ENCODE measurements around the gene CC2D1B. TPM values are rescaled to one million over a fixed set of nuclear protein-coding genes. Genes with fewer than 3 reads are reported as not detected.

CC2D1B gene
- 51.3 and 66.4 TPM in 2 replicates for total RNA-seq

- Mint-ChIP-seq H3K9me3 (no peaks in the 10 kb centered on the region), H3K4me1 (peaks cover 30% of the 10 kb centered on the region), H3K4me3 (peak within 1 kb of the TSS; percentile 94), H3K27me3 (peaks cover 2% of the 10 kb centered on the region), H3K36me3 (ENCODE audit: low read depth) (peaks cover 32% of the 10 kb centered on the region), H3K27ac (peak within 1 kb of the TSS; percentile 88)
- CTCF ChIA-PET, result interaction anchor here (1.2 kb wide), 1 partner anchor 321 kb away, joined by 4 read pairs; no protein-coding TSS in a partner anchor
- intact Hi-C loops (cut with micrococcal nuclease), result loop anchor here (1.0 to 10.0 kb wide), 8 partner anchors 38 to 961 kb away; partner anchors contain the start of genes LRP8, ORC1, OSBPL9 and PRPF38A
- no peak for TF ChIP-seq CTCF (IDR thresholded peaks at IDR 0.05)
- DNase-seq (peak; percentile 100), ATAC-seq (ENCODE audit: low read depth) (peak; percentile 95)
- POLR2A ChIA-PET, result interaction anchor here (0.5 to 2.8 kb wide), 9 partner anchors 9 to 637 kb away, joined by 3 to 34 read pairs (median 4); partner anchors contain the start of genes BTF3L4, ORC1, PRPF38A and SHISAL2A
Observed at GRCh38 chr1:52365746-52366516, at the start of gene CC2D1B. TSS of gene CC2D1B (minus strand) at chr1:52366205. CDS start at chr1:52364620, 1,585 bp downstream.

- peaks cover 83% of the 10 kb centered on the region for H3K36me3 Mint-ChIP-seq (ENCODE audit: low read depth)
Observed at GRCh38 chr1:52414942-52415341, 48.9 kb upstream of the CC2D1B start.

GRCh38 chr1:52413410-52413989, 47.5 kb upstream of the CC2D1B start:
- H3K4me1 Mint-ChIP-seq, result no peaks in the 10 kb centered on the region
- peaks cover 83% of the 10 kb centered on the region for H3K36me3 Mint-ChIP-seq (ENCODE audit: low read depth)
- ChIA-PET CTCF (no interaction called here), POLR2A (interaction anchor here (1.3 kb wide), 1 partner anchor 9 kb away, joined by 5 read pairs; the partner anchor contains the start of genes ORC1 and PRPF38A)
- no peak for TF ChIP-seq CTCF (IDR thresholded peaks at IDR 0.05)
- no peak for ATAC-seq (ENCODE audit: low read depth)
- intact Hi-C loops (cut with micrococcal nuclease), result no loop called here
- no peak overlapping the region for H3K4me3 Mint-ChIP-seq
- no peaks in the 10 kb centered on the region for H3K9me3 Mint-ChIP-seq
- H3K27me3 Mint-ChIP-seq, result no peaks in the 10 kb centered on the region
- no peak overlapping the region for H3K27ac Mint-ChIP-seq
- DNase-seq, result no peak

More at GRCh38 chr1:52414942-52415341, 48.9 kb upstream of the CC2D1B start:
- Mint-ChIP-seq H3K9me3 (no peaks in the 10 kb centered on the region), H3K4me1 (no peaks in the 10 kb centered on the region), H3K27ac (no peak overlapping the region), H3K27me3 (no peaks in the 10 kb centered on the region), H3K4me3 (no peak overlapping the region)
- ATAC-seq (ENCODE audit: low read depth) (no peak), DNase-seq (no peak)
- no peak for TF ChIP-seq CTCF (IDR thresholded peaks at IDR 0.05)
- ChIA-PET POLR2A (interaction anchor here (0.6 to 0.7 kb wide), 2 partner anchors 79 to 369 kb away, joined by 3 to 11 read pairs; no protein-coding TSS in a partner anchor), CTCF (no interaction called here)
- intact Hi-C loops (cut with micrococcal nuclease), result no loop called here

- H3K4me3 Mint-ChIP-seq, result peak overlapping the region; percentile 99
- peaks cover 32% of the 10 kb centered on the region for H3K4me1 Mint-ChIP-seq
- POLR2A ChIA-PET, result interaction anchor here (0.6 to 2.9 kb wide), 12 partner anchors 8 to 517 kb away, joined by 3 to 34 read pairs (median 5); partner anchors contain the start of genes CC2D1B, ECHDC2, KTI12 and SHISAL2A
- CTCF ChIA-PET, result interaction anchor here (1.0 to 2.9 kb wide), 3 partner anchors 30 to 298 kb away, joined by 3 to 10 read pairs (median 3); no protein-coding TSS in a partner anchor
- no peaks in the 10 kb centered on the region for H3K9me3 Mint-ChIP-seq
- DNase-seq (no peak), ATAC-seq (ENCODE audit: low read depth) (no peak)
- peaks cover 44% of the 10 kb centered on the region for H3K36me3 Mint-ChIP-seq (ENCODE audit: low read depth)
- intact Hi-C loops (cut with micrococcal nuclease), result loop anchor here (1.0 to 2.0 kb wide), 7 partner anchors 39 to 438 kb away; partner anchors contain the start of genes BTF3L4, CC2D1B and ZYG11B
- TF ChIP-seq CTCF (IDR thresholded peaks at IDR 0.05), result no peak
- H3K27ac Mint-ChIP-seq, result peak overlapping the region; percentile 95
- H3K27me3 Mint-ChIP-seq, result no peaks in the 10 kb centered on the region
Observed at GRCh38 chr1:52404975-52405338, 39.0 kb upstream of the CC2D1B start.
